Measurements from ENCODE around the gene HOGA1.

HOGA1 gene

DNA sequence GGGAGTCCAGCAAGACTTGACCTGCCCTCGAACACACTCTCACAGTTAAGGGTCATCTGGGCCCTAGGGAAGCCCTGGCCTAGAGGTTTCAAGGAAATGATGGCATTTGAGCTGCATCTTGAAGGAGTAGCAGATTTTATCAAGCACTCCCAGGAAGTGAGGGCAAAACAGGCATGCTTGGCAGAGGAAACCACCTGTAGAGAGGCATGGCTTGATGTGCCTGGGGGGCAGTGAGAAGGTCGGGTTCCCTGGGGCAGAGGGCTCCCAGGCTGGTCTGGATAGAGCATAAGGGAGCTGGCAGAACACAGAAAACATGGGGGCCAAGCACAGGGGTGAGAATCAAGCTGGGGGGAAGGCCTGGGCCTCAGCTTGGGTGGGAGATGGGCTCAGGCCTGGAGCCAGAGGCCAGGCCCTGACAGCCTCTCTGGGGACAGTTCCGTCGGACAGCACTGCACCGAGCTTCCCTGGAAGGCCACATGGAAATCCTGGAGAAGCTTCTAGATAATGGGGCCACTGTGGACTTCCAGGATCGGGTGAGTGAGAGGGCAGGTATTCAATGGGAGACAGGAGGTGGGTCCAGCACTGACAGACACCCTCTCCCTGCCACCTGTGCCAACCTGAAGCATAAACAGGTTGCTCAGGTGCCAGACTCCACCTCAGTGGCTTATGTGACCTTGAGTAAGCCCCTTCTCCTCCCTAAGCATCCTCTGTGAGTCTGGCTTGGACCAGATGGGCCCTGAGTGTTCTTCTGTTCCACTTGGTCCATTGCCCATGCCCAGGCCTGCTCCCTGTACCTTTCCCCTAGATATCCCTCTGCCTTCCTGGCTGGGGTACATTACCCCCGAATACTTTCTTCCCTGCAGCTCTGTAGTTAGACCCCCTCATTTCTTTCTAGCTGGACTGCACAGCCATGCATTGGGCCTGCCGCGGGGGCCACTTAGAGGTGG, 3.5 kb upstream of the HOGA1 start:
- no peak for DNase-seq

DNA sequence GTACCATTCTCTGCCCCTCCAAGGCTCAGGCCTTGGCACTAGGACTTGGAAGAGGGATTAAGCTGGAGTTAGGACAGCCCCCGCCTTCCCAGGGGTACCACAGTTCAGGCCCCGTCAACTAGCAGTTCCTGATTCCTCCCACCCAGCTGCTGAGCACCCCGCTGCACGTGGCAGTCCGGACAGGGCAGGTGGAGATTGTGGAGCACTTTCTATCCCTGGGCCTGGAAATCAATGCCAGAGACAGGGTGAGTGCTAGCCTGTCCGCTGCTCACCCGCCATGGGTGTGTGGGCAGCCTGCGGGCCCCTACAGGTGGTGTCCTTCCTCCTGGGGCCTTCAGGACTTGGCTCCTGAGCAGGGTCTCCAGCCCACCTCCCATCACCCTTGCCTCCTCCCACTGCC, 2.0 kb upstream of the HOGA1 start:
- no peak for DNase-seq

DNA sequence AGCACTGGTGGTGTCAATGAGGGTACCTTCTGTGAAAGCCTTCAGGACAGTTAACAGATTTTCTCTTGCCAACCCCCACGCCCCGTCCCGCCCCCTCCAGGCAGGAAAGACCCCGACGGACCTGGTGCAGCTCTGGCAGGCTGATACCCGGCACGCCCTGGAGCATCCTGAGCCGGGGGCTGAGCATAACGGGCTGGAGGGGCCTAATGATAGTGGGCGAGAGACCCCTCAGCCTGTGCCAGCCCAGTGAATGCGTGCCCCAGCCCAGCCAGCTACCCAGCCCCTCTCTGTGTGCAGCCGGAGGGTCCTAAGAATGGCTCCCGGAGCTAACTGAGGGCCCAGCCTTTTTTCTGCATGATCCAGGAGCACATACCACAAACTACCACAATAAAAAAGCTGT, 713 bp upstream of the HOGA1 start:
- no peak for DNase-seq

DNA sequence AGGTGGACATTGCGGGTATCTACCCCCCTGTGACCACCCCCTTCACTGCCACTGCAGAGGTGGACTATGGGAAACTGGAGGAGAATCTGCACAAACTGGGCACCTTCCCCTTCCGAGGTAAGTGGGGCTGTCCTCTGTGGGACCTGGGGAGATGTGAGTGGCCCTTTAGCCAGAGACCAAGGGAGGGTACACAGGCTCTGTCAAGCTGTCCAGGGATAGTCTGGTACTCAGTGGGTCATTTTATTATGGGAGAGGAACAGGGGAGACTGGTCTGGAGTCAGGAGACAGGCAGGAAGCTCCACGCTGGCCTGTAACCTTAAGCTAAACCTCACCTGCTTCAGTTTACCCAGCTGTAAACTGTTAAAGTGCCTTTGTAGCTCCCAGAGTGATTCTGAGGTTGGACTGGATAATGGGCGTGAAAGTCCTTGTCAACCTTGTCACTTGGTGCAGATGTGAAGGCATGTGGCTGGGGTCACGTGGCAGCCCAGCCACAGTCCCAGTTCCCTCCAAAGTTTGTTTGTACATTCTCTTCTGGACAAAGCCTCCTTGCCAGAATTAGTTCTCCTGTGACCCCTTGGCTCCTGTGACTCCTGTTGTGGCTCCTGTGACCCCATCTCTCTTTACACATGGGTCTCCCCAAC, 729 bp downstream of the HOGA1 start:
- no peak for DNase-seq

DNA sequence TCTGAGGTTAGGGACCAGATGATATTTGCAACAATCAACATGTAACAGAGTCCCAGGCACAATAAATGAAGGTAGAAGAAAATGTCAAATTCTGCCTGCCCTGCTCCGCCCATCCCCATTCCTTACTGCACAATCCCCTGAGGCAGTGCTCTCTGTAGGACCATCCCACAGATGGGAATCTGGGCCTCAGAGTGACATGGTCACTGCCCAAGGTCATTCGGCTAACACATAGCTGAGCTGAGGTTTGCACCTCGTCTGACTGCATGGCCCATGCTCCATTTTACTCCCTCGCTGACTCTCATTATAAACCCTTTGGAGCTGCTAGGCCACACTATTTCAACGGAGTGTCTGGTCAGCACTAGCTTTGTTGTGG, 1.2 kb downstream of the HOGA1 start:
- no peak for DNase-seq

DNA sequence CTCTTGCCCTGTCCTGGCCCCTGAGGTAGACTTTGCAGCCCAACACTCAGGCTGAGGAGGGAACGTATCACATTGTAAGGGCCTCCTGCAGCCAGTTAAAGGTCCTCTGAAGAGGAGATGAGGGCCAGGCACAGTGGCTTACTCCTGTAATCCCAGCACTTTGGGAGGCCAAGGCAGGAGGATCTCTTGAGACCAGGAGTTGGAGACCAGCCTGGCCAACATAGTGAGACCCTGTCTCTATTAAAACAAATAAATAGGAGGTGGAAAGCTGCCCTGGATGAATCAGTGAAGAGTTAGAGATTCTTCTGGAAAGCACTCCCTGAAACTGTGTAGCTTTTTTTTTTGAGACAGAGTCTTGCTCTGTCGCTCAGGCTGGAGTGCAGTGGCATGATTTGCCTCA, 3.0 kb downstream of the HOGA1 start:
- no peak for DNase-seq

DNA sequence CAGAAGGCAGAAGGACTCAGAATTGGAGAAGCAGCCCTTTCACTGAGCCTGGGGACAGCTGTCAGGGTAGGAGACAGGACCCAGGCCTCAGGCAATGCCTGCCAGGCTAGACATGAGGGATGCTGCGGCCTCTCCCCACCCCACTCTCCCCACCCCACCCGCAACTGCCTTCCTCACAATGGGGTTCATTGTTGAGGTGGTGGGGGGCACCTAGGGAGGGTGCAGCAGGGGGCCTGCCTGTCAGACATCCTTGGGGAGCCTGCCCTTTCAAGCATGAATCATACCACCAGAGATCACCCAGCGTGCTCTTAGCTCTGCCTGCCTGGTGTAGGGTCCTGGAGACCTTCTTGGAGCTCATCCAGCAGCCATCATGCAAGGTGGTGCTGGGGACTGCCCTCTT, 5.3 kb downstream of the HOGA1 start, which contains the start of gene C10orf62:
C10orf62 (plus strand) TSS at position 243 of the 400 bp plus-strand sequence. CDS start 177 bp downstream, outside the sequence.
- DNase-seq: no peak

DNA sequence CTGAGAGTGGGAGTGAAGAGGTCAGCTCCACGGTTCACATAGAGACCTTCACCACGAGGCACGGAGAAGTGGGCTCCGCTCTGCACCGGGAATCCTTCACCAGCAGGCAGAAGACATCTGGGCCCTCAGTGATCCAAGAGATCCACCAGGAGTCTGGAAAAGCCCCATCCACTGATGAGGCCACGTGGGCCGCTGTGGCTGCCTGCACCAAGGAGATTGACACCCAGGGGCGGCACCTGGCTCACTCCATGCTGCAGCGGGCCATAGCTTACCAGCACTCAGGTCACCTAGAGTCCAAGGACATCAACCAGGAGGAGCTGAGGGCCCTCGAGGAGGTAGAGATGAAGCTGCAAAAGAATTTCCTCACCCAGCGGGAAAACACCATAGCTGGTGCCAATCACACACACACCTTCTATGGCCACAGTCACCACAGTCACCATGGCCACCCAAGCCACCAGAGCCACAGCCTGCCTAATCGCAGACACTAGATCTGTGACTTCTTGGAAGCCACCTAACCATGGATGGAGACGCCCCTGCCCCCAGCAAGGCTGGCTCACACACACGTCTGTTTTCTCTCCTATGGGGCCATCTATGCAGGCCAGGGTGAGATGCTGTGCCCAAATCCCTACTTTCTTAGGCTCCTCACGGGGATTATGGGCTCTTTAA, 6.0 kb downstream of the HOGA1 start:
- no peak for DNase-seq

DNA sequence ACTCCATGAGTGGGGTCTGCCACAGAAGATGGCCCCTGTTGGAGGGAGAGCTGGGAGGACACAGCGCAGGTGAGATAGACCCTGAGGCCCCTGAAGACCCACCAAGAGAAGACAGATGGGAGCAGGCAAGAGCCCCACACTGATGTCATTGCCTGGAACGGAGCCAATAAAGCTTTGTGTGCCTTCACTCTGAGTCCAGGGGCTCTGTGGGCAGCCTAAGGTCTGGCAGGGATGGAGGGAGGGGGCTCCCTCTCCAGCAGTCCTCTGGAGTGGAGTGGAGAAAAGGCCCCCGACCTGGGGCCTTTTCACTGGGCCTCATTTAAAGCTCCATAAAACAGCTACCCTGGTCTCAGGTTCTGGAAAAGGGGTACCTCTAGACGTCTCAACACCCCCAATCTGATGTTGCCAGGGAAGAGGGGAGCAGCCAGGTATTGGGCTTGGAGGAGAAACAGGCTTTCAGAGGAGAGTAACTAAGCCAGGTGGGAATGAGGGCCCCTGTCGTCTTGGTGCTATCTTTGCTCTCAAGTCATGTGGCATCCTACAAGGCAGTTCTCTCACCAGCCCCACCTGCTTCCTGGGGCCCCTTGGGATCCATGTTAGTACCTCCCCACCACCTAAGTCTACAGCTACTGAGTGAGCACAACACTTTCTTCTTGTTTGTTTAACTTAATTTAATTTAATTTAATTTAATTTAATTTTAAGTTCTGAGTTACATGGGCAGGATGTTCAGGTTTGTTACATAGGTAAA, 6.7 kb downstream of the HOGA1 start:
- DNase-seq: no peak

DNA sequence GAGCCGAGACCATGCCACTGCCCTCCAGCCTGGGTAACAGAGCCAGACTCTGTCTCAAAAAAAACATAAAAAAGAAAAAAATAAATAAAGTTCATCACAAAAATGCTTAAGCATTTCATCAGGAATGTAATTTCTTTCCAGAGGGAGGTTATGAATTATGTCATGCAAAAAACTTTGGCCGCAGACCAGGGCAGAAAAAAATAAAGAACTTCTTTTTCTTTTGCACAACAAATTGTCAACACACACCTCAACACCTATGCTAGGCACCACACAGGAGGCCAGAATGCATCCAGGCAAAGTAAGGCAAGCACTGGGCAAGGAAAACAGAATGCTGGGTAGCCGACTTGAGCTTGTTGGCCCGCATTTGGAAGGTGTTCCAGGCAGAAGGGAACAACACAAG, 9.2 kb downstream of the HOGA1 start:
- DNase-seq: peak; percentile 8

DNA sequence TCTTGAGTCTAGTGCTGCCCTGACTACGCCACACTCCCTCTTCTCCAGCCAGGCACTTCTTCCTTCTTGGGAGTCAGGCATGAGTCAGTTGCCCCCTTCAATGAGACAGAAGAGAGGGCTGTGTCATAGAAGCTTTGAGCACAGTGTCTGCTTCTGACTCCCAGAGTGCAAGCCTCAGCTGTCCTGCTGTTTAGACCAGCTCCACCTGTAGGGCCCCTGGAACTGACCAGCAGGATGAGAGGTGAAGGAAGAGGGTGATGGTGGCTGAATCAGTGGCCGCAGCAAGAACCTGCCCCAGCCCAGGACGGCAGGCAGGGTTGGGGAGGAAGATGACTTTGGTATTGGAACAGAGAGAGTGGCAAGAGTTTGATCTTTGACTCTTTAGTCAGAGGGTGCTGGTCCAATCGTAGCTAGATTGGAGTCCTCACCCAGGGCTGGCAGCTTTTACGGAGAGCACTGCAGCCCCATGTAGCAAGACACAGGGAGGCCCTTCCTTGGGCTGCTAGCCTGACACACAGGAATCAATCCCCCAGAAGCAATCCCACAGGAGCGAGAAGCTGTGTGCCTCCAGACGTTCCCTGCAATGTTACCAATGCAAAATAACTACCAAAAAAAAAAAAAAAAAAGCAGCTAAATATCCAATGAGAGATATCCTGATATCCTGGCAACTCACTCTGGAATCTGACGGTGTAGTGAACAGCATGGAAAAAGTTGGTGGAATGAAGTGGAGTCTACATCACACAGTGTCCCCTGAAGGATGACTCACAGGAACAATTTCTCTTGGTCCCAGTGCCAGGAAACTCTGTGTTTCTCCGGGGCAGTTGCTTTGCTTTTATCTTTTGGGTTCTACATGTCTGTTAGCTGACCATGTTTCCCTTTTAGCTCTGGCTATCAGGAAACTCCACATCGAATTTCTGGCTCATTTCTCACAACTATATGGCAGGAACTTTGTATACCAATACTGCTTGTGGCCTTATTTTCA, 12.2 kb downstream of the HOGA1 start:
- DNase-seq: peak; percentile 77

DNA sequence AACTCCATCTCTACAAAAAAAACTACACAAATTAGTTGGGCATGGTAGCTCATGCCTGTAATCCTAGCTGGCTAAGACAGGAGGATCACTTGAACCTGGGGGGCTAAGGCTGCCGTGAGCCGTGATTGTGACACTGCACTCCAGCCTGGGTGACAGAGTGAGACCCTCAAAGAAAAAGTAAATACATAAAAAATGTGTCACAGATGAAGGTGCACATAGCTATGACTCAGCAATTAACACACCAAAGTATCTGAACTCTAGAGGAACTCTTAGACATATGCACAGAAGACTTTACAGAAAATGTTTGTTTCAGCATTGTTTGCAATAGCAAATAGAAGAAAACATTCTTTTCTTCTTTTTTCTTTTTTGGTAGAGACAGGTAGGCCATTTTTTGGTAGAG, 13.6 kb downstream of the HOGA1 start:
- no peak for DNase-seq

DNA sequence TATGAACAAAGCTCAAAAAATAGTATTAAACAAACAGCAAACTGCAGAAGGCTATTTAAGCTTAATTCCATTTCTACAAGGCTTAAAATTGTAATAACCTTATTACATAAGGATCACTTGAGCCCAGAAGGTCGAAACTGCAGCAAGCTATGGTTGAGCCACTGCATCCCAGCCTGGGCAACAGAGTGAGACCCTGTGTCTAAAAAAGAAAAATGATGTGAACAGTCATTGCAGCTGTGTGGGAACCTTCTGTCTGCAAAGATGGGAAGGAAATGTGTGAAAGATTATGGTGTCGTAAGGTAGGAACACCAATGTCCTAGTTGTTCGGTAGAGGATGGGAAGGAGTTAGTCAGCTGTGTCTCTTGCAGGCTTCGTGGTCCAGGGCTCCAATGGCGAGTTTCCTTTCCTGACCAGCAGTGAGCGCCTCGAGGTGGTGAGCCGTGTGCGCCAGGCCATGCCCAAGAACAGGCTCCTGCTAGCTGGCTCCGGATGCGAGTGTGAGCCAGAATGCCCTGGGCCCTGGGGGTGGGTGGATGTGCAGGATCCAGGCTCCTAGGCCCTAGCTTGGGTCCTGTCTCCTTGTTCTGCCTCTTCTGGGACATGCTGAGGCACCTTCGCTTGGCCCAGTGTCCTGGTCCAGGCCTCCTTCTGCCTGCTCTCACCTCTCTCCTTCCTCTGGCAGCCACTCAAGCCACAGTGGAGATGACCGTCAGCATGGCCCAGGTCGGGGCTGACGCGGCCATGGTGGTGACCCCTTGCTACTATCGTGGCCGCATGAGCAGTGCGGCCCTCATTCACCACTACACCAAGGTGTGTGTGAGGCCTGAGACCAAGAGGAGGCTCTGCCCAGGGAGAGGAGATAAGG, 14.4 kb downstream of the HOGA1 start:
- DNase-seq: no peak

DNA sequence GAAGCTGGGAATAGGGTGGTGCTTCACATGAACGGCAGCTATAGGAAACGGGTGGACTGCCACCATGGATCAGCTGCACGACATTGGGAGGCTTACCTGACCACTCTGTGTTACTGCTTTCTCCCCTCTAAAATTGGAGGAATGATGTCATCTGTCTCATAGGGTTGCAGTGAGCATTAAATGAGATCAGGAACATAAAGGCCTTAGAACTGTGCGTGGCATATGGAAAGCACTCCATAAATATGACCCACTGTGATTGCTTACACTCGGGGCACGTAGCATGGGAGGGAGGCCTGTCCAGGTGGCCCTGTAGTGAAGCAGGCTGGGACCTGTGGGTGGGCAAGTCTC, 15.1 kb downstream of the HOGA1 start:
- DNase-seq: no peak

DNA sequence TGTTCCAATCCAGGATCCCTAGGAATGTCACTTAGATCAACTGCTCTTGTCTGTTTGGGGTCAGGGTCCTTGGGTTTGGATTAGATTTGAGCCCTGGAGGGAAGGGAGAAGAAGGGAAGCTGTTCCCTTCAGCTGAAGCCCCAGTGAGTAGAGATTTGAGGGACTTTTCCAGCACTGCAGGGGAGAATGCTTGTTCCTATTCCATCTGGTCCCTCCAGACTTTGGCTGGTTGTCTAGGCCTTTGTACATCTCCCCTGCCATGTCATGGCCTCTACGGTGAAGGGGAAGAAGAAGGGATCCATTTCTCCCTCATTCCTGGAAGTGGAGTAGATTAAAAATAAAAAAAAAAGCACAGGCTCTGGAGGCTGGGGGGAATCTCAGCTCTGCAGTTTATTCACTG, 16.4 kb downstream of the HOGA1 start:
- DNase-seq: no peak

DNA sequence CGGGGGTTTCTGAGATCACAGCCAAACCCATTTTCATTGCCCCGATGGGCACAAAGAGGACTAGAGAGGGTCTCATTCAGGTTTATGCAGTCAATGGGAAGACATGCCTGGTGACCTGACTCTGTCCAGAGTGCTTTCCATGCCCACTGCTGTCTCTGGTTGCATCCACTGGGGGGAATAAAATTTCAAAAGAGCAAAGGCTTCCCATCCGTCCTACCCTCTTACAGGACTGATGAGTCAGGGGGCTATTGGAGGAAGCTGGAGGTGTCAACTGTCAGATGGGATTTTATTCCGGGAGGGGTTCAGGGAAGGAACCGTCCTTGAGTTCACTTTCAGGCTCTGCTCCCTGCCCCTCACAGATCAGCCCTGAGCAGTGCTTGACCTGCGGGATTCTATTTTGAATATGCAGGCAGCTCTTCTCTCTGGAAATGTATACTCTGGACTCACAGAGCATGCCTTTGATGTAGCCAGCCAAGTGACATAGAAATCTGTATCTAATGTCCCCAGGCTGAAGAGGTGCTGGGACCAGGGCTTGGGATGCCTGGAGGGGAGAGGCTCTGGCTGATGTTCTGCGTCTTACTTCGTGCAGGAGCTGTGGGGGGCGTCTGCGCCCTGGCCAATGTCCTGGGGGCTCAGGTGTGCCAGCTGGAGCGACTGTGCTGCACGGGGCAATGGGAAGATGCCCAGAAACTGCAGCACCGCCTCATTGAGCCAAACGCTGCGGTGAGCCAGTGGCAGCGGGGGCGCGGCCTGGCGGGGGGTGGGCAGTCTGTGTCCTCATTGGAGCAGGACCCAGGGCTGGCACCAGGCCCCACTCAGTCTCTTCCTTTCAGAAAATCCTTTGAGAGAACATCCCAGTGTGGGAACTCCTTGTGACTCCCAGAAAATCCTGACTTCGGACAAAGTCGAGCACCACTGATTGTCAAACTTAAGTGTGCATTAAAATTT, 17.4 kb downstream of the HOGA1 start:
- DNase-seq: no peak

DNA sequence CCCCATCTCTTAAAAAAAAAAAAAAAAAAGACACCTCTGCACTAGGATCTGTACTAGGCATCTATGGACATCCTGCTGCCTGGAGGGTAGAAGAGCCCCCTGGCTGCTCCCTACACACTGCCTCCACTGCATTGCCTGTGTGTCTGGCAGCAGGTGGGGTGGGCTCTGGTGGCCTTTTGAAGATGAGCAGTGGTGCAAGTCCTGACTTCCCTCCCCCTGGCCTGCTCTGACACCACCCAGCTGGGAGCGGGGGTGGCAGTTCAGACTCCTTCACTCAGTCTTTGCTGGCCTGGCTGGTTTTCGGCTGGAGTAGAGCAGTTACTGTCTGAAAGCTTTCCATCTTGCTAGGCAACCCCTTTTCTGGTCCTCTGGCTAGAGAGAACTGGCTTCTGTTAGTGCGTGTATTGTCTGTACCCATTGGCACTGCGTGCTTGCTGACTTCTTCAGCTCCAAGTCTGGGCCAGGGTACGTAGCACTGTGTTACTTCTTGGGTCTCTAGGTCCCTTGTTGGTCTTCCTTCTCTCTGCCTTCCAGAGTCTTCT, 23.0 kb downstream of the HOGA1 start:
- no peak for DNase-seq

DNA sequence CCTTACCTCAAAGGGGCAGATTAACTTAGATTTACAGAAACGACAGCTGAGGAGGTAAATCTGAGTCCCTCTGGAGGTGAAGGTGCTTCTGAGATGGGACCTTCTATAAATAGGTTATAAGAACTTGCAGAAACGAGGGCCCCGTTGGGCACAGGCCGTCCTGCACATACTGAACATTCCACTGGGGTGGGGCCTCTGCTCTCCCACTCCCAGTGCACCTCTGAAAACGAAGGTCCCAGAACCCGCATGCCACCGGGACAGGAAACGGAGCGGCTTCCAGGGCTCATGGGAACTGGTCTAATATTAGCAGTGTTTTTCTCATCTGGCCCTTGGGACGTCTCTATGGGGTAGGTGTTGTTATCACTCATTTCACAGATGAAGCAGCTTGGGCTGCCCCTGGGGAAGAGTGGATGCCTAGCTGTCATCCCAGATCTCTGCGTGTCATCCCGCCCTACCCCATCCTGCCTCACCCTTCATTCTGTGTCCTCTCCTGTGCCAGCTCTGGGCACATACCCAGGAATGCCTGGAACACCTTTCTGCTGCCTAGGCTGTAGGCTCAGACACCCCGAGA, 24.9 kb downstream of the HOGA1 start:
- no peak for DNase-seq

DNA sequence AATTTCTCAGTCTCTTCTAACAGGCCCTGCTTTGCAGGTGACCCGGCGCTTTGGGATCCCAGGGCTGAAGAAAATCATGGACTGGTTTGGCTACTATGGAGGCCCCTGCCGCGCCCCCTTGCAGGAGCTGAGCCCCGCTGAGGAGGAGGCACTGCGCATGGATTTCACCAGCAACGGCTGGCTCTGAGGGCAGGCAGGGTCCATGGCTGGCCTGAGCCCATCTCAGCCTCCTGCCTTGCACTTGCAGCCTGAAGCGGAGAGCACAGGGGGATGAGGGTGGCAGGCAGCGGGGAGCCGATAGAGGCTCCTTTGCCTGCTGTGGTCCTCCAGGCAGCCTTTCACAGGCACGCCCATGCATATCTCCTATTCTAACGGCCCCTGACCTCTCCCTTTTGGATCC, 27.3 kb downstream of the HOGA1 start:
- DNase-seq: no peak

Data from HCEC 1CT (cell line).